GM21529 (cell line): Measurements from ENCODE around the gene NUTM2E.
"Not testable (repeated sequence)": the region's sequence is repeated elsewhere in the genome, so short reads cannot be mapped to it uniquely, and the experiment has no call there.

ENCODE experiments used
- ATAC-seq: cut with Tn5 transposase; IDR thresholded peaks from one replicate; pipeline ENCODE4 v1.9.1; 2021; ENCODE audit not compliant: unreplicated experiment

Gene NUTM2E

GRCh38 chr10:79826496-79827215 is at the start of gene NUTM2E:
NUTM2E (plus strand) TSS chr10:79826739; CDS start chr10:79841741, 15,002 bp downstream.
- peak; percentile 93 for ATAC-seq

- ATAC-seq: not testable (repeated sequence)
Measured at GRCh38 chr10:79777997-79778396, 48.5 kb upstream of the NUTM2E start.

DNA sequence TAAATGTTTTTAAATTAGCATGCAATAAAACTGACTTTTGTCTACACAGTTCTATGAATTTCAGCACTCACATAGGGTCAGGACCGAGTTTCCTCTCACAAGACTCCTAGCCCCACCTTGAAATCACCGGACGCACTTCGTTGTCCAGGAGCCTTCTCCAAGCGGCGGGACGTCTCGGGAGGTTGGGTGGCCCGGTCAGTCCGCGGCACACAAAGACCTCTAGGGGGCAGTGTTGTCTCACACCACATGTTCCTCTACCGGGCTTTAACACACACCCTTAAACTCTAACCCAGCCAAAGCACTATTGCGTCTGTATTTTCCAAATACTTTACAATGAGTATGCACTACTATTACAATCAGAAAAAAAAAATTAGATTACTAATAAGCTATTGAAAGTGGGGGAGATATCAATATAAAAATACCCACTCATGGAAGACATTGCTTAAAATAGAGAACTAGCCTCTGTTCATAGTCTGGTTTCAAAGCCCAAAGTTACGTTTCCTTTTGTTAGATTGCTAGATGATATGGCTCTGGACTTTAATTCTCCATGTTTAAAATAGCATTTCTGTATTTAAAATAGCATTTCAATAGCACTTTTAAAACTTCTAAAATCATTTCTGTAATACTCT is 47.1 kb upstream of the NUTM2E start:
- ATAC-seq: peak; percentile 99

DNA sequence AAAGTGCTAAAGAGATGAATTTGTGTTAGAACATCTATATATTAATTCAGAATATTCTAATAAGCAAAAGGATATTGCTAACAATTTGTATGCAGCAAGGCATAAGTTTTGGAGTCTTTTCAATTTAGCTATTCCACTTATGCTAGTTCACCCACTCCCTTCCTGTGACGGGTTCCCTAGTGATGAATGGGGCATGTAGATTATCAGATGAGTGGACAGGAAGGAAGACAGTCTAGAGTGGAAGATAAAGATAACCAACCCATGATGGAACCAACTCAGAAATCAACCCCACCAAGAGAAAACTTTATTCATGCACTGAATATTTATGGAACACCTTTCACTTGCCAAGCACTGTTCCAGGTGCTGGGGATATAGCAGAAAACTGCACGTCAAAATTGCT is 46.5 kb upstream of the NUTM2E start:
- ATAC-seq: not testable (repeated sequence)

- ATAC-seq: not testable (repeated sequence)
Measured at GRCh38 chr10:79781584-79781983, 45.0 kb upstream of the NUTM2E start.

DNA sequence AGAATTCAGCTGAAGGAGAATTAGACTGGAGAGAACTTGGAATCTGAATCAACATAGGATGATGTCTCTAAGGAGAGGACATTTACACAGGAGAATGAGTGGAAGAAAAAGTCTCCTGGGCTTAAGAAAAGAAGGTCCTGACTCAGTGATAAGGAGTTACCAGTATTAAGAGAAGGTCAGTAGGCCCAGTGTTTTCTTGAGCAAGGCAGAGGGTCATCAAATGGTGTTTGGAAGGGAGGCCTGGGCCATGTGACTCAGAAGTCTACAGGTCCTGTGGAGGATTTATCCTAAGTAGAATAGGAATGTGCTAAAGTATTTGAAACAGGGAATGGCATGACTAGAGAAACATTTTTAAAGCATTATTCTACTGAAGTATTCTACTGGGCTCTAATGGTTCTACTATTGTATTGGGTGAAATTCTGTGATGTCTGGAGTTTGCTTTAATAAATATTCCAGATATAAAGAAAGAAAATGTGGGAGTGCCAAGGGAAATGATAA is 39.0 kb upstream of the NUTM2E start:
- ATAC-seq: not testable (repeated sequence)

GRCh38 chr10:79789351-79789750 is 37.2 kb upstream of the NUTM2E start:
- not testable (repeated sequence) for ATAC-seq

- ATAC-seq: not testable (repeated sequence)
Measured at GRCh38 chr10:79791906-79792517, 34.5 kb upstream of the NUTM2E start.

DNA sequence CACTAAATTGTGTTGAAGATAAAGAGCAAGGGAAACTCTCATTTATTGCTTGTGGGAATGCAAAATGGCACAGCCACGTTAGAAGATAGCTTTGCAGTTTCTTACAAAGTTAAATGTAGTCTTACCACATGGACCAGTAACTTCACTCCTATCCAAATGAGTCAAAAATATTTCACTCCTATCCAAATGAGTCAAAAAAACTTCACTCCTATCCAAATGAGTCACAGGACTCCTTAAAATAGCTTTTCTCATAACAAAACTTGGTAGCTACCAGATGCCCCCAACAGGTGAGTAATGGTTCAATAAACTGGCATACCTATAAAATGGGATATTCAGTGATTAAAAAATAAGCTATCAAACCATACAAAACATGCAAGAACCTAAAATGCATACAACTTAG is 27.2 kb upstream of the NUTM2E start:
- ATAC-seq: peak; percentile 78

GRCh38 chr10:79805857-79806256 is 20.7 kb upstream of the NUTM2E start:
- ATAC-seq: not testable (repeated sequence)

GRCh38 chr10:79811895-79812294 is 14.6 kb upstream of the NUTM2E start:
- ATAC-seq: not testable (repeated sequence)

DNA sequence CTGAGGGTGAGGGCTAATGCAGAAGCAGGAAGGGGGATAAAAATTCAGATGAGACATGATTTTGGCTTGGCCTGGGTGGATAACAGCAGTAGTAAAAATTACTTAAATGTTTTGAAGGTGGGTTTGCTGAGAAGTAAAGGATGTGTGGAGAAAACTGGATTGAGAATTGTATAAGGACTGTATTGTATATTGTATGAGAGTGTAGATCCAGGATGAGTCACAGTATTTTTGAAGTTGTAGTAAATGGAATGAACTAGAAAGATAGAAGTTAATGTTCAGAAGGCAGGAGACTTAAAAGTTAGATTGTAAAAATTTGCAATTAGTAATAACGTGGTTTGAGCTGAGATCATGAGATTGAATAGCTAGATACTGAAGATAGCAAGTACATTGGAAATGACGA is 10.2 kb upstream of the NUTM2E start:
- not testable (repeated sequence) for ATAC-seq

DNA sequence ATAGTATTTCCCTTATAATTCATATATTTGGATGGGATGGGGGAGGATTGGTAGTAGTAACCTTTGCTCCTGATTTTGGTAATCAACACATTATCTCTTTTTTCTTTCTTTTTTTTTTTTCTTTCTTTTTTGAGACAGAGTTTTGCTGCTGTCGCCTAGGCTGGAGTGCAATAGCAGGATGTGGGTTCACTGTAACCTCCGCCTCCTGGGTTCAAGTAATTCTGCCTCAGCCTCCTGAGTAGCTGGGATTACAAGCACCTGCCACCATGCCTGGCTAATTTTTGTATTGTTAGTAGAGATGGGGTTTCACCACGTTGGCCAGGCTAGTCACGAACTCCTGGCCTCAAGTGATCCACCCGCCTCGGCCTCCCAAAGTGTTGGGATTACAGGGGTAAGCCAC is 3.2 kb upstream of the NUTM2E start:
- ATAC-seq: not testable (repeated sequence)

DNA sequence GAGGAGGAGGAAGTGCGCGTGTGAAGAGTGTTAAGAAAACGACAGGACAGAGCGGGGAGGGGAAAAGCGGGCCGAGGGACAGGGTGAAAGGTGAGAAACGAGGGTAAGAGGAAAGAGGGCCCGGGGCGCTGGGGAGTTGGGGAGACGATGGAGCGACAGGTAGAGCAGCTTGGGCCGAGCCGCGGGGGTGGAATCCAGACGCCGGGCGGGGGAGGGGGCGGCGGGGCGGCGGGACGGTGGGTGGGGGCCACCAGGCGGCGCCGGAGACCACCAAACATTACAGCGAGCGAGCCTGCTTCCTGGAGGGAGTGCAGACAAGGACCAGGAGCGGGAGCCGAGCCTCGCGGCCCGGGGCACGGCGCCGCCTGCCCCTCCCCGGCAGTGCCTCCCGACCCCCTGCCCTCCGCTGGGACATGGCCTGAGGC is 940 bp upstream of the NUTM2E start:
- peak; percentile 8 for ATAC-seq

DNA sequence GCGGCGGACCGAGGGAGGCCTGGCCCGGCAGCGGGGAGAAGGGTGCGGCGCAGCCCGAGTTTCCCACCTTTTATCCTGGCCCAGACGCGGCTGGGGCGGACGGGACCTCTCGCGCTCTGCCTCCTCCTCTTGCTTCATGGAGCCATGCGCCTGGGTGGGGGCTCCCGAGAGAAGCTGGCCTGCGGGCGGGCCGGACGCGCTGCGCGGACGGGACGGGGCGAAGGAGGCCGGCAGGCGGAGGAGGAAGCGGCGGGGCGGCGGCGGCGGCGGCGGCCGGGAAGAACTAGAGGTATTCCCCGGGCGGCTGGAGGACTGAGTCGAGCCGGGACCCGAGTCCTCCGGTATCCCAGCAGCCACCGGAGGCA is 426 bp upstream of the NUTM2E start:
- not testable (repeated sequence) for ATAC-seq

DNA sequence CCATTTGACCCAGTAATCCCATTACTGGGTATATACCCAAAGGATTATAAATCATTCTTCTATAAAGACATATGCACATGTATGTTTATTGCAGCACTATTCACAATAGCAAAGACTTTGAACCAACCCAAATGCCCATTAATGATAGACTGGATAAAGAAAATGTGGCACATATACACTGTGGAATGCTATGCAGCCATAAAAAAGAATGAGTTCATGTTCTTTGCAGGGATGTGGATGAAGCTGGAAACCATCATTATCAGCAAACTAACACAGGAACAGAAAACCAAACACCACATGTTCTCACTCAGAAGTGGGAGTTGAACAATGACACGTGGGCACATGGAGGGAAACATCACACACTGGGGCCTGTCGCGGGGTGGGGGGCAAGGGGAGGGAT is 7.3 kb downstream of the NUTM2E start:
- not testable (repeated sequence) for ATAC-seq

GRCh38 chr10:79835891-79836290 is 9.4 kb downstream of the NUTM2E start:
- not testable (repeated sequence) for ATAC-seq

GRCh38 chr10:79836891-79837290 is 10.4 kb downstream of the NUTM2E start:
- ATAC-seq: not testable (repeated sequence)

GRCh38 chr10:79838441-79838840 is 11.9 kb downstream of the NUTM2E start:
- not testable (repeated sequence) for ATAC-seq

DNA sequence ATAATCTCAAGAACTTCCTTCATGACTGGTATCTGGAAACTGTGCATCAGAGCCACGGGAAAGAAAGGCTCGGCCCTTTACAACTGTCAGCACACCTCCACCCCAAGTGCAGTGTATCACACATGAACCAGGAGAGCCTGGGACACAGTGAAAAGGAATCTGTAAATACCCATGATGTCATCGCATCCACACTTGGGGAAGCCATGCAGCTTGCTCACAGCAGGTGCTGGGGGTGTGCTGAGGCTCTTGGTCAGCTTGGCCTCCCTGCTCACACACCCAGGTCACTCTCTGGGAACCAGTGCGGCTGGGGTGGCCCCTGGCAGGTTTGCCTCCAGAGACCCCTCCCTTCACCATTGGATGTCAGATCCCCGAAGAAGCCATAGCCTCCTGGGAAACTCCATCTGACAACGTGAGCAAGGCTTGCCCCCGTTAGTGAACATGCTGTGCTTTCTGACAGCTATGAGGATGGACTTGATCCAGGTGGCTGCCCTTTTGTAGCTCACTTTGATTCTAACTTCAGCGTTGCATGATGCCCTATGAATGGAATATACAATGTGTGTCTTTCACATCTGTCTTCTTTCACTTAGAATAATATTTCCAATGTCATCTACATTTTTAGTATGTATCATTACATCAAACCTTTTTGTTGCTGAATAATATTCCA is 26.8 kb downstream of the NUTM2E start:
- not testable (repeated sequence) for ATAC-seq

DNA sequence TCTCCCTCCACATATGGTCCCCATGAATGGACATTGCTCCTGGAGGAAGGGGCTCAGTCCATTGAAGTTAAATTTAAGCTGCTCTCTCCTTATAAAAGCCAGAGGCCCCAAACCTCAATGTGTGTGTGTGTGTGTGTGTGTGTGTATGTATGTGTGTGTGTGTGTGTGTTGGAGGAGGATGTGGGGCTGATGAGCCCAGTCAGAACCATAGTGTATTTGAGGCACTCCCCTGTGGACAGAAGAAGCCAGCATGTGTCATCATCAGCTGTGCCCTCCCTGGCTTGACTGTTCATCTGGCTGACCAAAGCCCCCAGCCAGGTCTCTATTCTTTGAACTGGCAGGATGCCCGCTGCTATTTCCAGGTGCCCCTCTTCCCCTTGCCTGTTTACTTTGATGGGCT is 35.7 kb downstream of the NUTM2E start:
- ATAC-seq: not testable (repeated sequence)
